Activated B cell treated with CpG ODN at 0.5 μM for 24 hours (primary cell): ENCODE measurements around the gene ARHGAP5. TPM values are rescaled to one million over a fixed set of nuclear protein-coding genes. Genes with fewer than 3 reads are reported as not detected.

Experiments used
- ATAC-seq: fragments of 200-7000 bp; cut with Tn5 transposase; one replicate; pipeline ENCODE4 v1.10.0; 2021; ENCODE audit warnings: low read depth, mild to moderate bottlenecking, moderate library complexity
- CTCF ChIA-PET: fragments of 350-600 bp; sonication (Branson Sonifier 250); formaldehyde crosslinking; loops from one replicate; lab custom pipeline; 2021; ENCODE audit warnings: antibody characterized with exemption; lab: Charles Lee
- POLR2A ChIA-PET: fragments of 350-600 bp; sonication (Branson Sonifier 250); formaldehyde crosslinking; loops from one replicate; lab custom pipeline; 2021; ENCODE audit warnings: antibody characterized with exemption; lab: Charles Lee
- DNase-seq: peaks from one replicate; pipeline ENCODE4 v3.0.0; 2022
- H3K27ac Mint-ChIP-seq: one replicate; pipeline ENCODE4 v1.8.0; 2020; ENCODE audit warnings: mixed read lengths
- H3K27me3 Mint-ChIP-seq: one replicate; pipeline ENCODE4 v1.8.0; 2021; ENCODE audit warnings: mixed read lengths
- H3K36me3 Mint-ChIP-seq: one replicate; pipeline ENCODE4 v1.8.0; 2021; ENCODE audit warnings: low read depth, mixed read lengths
- H3K4me1 Mint-ChIP-seq: one replicate; pipeline ENCODE4 v1.8.0; 2021; ENCODE audit warnings: mixed read lengths
- H3K4me3 Mint-ChIP-seq: one replicate; pipeline ENCODE4 v1.8.0; 2020; ENCODE audit warnings: mild to moderate bottlenecking, mixed read lengths
- H3K9me3 Mint-ChIP-seq: one replicate; pipeline ENCODE4 v1.8.0; 2020; ENCODE audit warnings: mixed read lengths
- intact Hi-C: fragments of 100-400 bp; cut with micrococcal nuclease; formaldehyde crosslinking; loops from one replicate; pipeline ENCODE4 v1.15.1; 2024
- total RNA-seq: library from RNA; stranded (reverse); gene quantifications from 2 replicates; pipeline ENCODE4 v1.2.3, GENCODE V29; 2022
- TF ChIP-seq, protein P1 (sequence below): fragments of 200-600 bp; IDR thresholded peaks from one replicate; pipeline ENCODE4 v1.8.0; 2022; ENCODE audit warnings: antibody characterized with exemption, mild to moderate bottlenecking

The ARHGAP5 gene, protein sequence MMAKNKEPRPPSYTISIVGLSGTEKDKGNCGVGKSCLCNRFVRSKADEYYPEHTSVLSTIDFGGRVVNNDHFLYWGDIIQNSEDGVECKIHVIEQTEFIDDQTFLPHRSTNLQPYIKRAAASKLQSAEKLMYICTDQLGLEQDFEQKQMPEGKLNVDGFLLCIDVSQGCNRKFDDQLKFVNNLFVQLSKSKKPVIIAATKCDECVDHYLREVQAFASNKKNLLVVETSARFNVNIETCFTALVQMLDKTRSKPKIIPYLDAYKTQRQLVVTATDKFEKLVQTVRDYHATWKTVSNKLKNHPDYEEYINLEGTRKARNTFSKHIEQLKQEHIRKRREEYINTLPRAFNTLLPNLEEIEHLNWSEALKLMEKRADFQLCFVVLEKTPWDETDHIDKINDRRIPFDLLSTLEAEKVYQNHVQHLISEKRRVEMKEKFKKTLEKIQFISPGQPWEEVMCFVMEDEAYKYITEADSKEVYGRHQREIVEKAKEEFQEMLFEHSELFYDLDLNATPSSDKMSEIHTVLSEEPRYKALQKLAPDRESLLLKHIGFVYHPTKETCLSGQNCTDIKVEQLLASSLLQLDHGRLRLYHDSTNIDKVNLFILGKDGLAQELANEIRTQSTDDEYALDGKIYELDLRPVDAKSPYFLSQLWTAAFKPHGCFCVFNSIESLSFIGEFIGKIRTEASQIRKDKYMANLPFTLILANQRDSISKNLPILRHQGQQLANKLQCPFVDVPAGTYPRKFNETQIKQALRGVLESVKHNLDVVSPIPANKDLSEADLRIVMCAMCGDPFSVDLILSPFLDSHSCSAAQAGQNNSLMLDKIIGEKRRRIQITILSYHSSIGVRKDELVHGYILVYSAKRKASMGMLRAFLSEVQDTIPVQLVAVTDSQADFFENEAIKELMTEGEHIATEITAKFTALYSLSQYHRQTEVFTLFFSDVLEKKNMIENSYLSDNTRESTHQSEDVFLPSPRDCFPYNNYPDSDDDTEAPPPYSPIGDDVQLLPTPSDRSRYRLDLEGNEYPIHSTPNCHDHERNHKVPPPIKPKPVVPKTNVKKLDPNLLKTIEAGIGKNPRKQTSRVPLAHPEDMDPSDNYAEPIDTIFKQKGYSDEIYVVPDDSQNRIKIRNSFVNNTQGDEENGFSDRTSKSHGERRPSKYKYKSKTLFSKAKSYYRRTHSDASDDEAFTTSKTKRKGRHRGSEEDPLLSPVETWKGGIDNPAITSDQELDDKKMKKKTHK (N-terminal part only)
- total RNA-seq: 51.6 and 54.4 TPM in 2 replicates

DNA sequence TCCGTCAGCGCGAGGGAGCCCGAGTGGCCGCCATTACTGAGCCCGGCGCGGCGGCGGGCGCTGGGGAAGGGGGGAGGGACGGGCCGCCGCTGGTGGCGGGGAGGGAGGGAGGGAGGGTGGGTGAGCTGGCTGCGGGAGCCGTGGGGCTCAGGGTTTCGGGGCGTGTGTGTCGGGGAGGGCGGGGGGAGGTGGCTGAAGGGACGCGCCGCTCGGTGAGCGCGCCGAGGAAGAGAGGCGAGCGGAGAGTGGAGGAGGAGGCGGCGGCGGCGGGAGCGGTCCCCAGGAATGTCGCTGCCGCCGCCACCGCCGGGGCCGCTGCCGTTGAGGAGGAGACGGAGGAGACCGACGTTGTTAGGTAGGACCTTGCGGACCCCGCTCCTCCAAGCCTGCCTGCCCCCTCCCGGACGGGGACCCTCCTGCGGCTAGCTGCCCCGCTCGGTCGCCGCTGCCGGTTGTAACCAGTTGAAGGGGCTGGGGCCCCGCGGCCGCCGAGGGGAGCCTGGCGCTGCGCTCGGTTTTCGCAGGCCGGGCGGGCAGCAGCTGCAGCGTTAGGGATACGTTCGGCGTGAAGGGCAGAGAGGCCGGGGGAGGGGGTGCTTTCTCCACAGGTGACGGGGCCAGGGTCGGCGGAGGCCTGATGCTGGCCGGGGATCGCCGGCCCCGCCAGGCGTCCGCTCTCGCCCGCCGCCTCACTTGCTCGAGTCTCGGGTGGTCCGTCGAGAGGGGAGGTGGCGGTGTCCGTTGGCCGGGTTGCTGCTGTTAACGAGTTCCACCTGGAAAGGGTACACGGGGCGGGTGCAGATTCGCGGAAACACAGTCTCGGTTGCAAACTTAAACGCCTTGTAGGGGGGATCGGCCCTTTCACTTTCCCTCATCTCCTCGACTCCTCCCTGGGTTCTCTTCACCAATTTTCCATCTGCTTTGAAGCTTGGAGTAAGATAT is at the start of gene ARHGAP5:
ARHGAP5 (plus strand) TSS at position 224 of the 942 bp plus-strand sequence. CDS start 13,366 bp downstream, outside the sequence.
- peaks cover 33% of the 10 kb centered on the region for H3K4me1 Mint-ChIP-seq
- TF ChIP-seq, protein P1, sequence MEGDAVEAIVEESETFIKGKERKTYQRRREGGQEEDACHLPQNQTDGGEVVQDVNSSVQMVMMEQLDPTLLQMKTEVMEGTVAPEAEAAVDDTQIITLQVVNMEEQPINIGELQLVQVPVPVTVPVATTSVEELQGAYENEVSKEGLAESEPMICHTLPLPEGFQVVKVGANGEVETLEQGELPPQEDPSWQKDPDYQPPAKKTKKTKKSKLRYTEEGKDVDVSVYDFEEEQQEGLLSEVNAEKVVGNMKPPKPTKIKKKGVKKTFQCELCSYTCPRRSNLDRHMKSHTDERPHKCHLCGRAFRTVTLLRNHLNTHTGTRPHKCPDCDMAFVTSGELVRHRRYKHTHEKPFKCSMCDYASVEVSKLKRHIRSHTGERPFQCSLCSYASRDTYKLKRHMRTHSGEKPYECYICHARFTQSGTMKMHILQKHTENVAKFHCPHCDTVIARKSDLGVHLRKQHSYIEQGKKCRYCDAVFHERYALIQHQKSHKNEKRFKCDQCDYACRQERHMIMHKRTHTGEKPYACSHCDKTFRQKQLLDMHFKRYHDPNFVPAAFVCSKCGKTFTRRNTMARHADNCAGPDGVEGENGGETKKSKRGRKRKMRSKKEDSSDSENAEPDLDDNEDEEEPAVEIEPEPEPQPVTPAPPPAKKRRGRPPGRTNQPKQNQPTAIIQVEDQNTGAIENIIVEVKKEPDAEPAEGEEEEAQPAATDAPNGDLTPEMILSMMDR: no peak
- peak; percentile 63 for DNase-seq
- no peaks in the 10 kb centered on the region for H3K27me3 Mint-ChIP-seq
- POLR2A ChIA-PET: interaction anchor here (0.6 to 3.5 kb wide), 18 partner anchors 10 to 1456 kb away, joined by 3 to 53 read pairs (median 6); partner anchors contain the start of genes DTD2, HEATR5A, RNU6-7 and RNU6-8
- CTCF ChIA-PET: interaction anchor here (0.7 to 2.3 kb wide), 5 partner anchors 20 to 177 kb away, joined by 4 to 15 read pairs (median 5); partner anchors contain the start of gene RNU6-8
- intact Hi-C loops: loop anchor here (1.0 to 5.0 kb wide), 10 partner anchors 11 to 1519 kb away; partner anchors contain the start of genes AP4S1, DTD2, G2E3 and HEATR5A
- peaks cover 12% of the 10 kb centered on the region for H3K36me3 Mint-ChIP-seq
- peak; percentile 54 for ATAC-seq
- H3K27ac Mint-ChIP-seq: peak within 1 kb of the TSS; percentile 98
- peak within 1 kb of the TSS; percentile 93 for H3K4me3 Mint-ChIP-seq
- H3K9me3 Mint-ChIP-seq: no peaks in the 10 kb centered on the region

DNA sequence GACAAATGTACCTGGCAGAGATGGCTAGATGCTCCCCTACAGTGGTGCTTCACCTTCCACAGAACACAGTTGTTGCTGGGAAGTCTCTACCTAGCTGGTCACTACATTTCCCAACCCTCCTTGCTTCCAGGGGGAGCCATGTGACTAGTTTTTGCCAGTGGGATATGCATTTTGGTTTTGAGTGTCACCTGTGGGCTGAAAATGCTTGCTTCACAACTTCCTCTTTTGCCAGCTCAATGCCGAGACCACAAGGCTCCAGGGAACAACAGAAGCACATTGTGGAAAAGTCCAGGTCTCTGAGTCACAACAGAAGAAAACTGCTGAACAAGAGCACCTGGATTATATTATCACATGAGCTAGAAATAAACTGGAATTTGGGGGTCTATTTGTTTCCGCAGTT is 48.5 kb upstream of the ARHGAP5 start:
- peaks cover 11% of the 10 kb centered on the region for H3K4me1 Mint-ChIP-seq
- no peak overlapping the region for H3K27ac Mint-ChIP-seq
- intact Hi-C loops: no loop called here
- ChIA-PET POLR2A (no interaction called here), CTCF (interaction anchor here (2.5 kb wide), 1 partner anchor 226 kb away, joined by 7 read pairs; no protein-coding TSS in a partner anchor)
- no peaks in the 10 kb centered on the region for H3K27me3 Mint-ChIP-seq
- no peak overlapping the region for H3K4me3 Mint-ChIP-seq
- ATAC-seq (peak; percentile 47), DNase-seq (no peak)
- no peaks in the 10 kb centered on the region for H3K36me3 Mint-ChIP-seq
- no peaks in the 10 kb centered on the region for H3K9me3 Mint-ChIP-seq
- TF ChIP-seq, protein P1: no peak

DNA sequence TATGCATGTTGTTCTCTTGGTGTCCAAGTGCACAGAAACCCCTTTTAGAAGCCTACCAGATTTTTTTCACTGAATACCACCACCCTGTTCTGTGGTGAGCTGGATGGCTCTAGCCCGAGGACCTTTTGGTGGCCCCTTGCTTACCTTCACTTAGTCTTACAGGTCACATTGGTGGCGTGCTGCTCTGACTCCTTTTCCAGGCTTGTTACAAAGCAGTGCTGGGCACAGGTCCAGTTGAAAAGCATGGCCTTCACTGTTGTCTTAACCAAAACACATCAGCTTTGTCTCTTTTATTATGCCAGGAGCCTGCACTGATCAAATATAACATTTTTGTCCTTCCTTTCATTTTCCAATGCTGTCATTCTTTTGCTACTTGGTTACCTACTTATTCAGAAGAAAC is 43.6 kb upstream of the ARHGAP5 start:
- Mint-ChIP-seq H3K36me3 (no peaks in the 10 kb centered on the region), H3K27ac (no peak overlapping the region), H3K9me3 (no peaks in the 10 kb centered on the region), H3K4me1 (peaks cover 7% of the 10 kb centered on the region), H3K4me3 (no peak overlapping the region), H3K27me3 (no peaks in the 10 kb centered on the region)
- ChIA-PET POLR2A (interaction anchor here (0.5 kb wide), 1 partner anchor 25 kb away, joined by 4 read pairs; no protein-coding TSS in a partner anchor), CTCF (no interaction called here)
- no peak for DNase-seq
- no peak for ATAC-seq
- intact Hi-C loops: no loop called here
- TF ChIP-seq, protein P1: no peak

DNA sequence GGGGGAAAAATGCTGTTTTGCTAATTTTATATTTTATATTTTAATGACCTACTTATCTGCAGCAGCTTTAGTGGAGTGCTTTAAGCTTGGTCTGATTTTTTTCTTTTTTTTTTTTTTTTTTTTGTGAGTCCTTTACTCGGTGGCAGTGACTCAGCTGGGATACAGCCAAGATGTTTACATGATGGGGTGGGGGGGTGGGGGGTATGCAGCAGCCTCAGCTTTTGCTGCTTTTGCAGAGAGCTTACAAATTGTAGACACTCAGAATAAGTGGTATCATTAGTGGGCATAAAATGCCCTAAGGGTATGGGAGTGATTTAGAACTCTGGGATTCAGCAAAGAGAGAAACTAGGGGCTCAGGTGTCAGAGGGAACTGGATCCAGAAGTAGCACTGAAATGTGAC is 38.2 kb upstream of the ARHGAP5 start:
- intact Hi-C loops: no loop called here
- ChIA-PET CTCF (no interaction called here), POLR2A (no interaction called here)
- H3K4me3 Mint-ChIP-seq: no peak overlapping the region
- H3K36me3 Mint-ChIP-seq: no peaks in the 10 kb centered on the region
- no peak overlapping the region for H3K27ac Mint-ChIP-seq
- ATAC-seq (no peak), DNase-seq (no peak)
- peaks cover 10% of the 10 kb centered on the region for H3K27me3 Mint-ChIP-seq
- H3K9me3 Mint-ChIP-seq: peaks cover 3% of the 10 kb centered on the region
- H3K4me1 Mint-ChIP-seq: no peaks in the 10 kb centered on the region
- TF ChIP-seq, protein P1: no peak
